Erythroblast (primary cell): ENCODE data around the gene CORO2B.
A peak's percentile ranks its signal among the peaks of the same experiment; 100 is the strongest.

Experiments used
- DNase-seq, 2 experiments: peaks; one replicate each; lab custom pipeline; 2025; lab: John Stamatoyannopoulos, UW
- GATA1 ChIP-seq: IDR thresholded peaks from 2 replicates; pipeline ENCODE4 v1.6.1; 2011; ENCODE audit warnings: low read depth, mild to moderate bottlenecking, control low read depth, low read length, moderate library complexity
- POLR2A ChIP-seq: IDR thresholded peaks from 2 replicates; pipeline ENCODE4 v1.6.1; 2011; ENCODE audit warnings: mild to moderate bottlenecking, low read length

CORO2B gene

GRCh38 chr15:68578980-68579935, at the start of gene CORO2B:
TSS of gene CORO2B (plus strand) at chr15:68578993. CDS start at chr15:68579263, 270 bp downstream.
- TF ChIP-seq GATA1, result no peak
- no peak for TF ChIP-seq POLR2A
- DNase-seq, result no peak

- DNase-seq, result no peak
- no peak for TF ChIP-seq POLR2A
- TF ChIP-seq GATA1, result no peak
These were observed 47.2 kb upstream of the CORO2B start for GRCh38 chr15:68531387-68532179.

- TF ChIP-seq POLR2A, result no peak
- TF ChIP-seq GATA1, result no peak
- DNase-seq, result peak in 1 of 2 experiments; percentile 10
These were observed 42.3 kb upstream of the CORO2B start for GRCh38 chr15:68536331-68537095.

- no peak for DNase-seq
- TF ChIP-seq POLR2A (no peak), GATA1 (no peak)
These were observed 41.7 kb upstream of the CORO2B start for GRCh38 chr15:68537097-68537496.

GRCh38 chr15:68537506-68537905, 41.3 kb upstream of the CORO2B start:
- TF ChIP-seq POLR2A (no peak), GATA1 (no peak)
- DNase-seq, result no peak

- no peak for DNase-seq
- no peak for TF ChIP-seq POLR2A
- TF ChIP-seq GATA1, result no peak
These were observed 40.5 kb upstream of the CORO2B start for GRCh38 chr15:68538311-68538710.

- TF ChIP-seq POLR2A (no peak), GATA1 (no peak)
- no peak for DNase-seq
These were observed 37.0 kb upstream of the CORO2B start for GRCh38 chr15:68541743-68542142.

GRCh38 chr15:68542348-68542747, 36.4 kb upstream of the CORO2B start:
- no peak for TF ChIP-seq POLR2A
- no peak for TF ChIP-seq GATA1
- DNase-seq, result no peak

GRCh38 chr15:68542771-68543164, 36.0 kb upstream of the CORO2B start:
- no peak for DNase-seq
- no peak for TF ChIP-seq POLR2A
- no peak for TF ChIP-seq GATA1

GRCh38 chr15:68543165-68544008, 35.4 kb upstream of the CORO2B start:
- DNase-seq, result no peak
- TF ChIP-seq GATA1, result no peak
- TF ChIP-seq POLR2A, result no peak

GRCh38 chr15:68546318-68546717, 32.5 kb upstream of the CORO2B start:
- TF ChIP-seq POLR2A, result no peak
- TF ChIP-seq GATA1, result no peak
- DNase-seq, result no peak

- TF ChIP-seq GATA1 (no peak), POLR2A (no peak)
- no peak for DNase-seq
These were observed 30.4 kb upstream of the CORO2B start for GRCh38 chr15:68548364-68548763.

GRCh38 chr15:68550004-68550403, 28.8 kb upstream of the CORO2B start:
- DNase-seq, result no peak
- TF ChIP-seq POLR2A, result no peak
- no peak for TF ChIP-seq GATA1
